Panc1 (cell line): Measurements from ENCODE around the gene SREK1IP1. TPM values are rescaled to one million over a fixed set of nuclear protein-coding genes. Genes with fewer than 3 reads are reported as not detected.
"Not testable (repeated sequence)": the region's sequence is repeated elsewhere in the genome, so short reads cannot be mapped to it uniquely, and the experiment has no call there.

Source experiments
- ATAC-seq: fragments of 200-7000 bp; cut with Tn5 transposase; 2 replicates; pipeline ENCODE4 v1.9.1; 2020; ENCODE audit warnings: mild to moderate bottlenecking, moderate library complexity
- BruUV-seq: library from RNA; stranded (reverse); fragments of 400-500 nt; replicated peaks from 2 replicates; lab custom pipeline; 2021; lab: Mats Ljungman, UMichigan
- CTCF ChIA-PET: fragments of 300-600 bp; sonication (Branson Sonifier 250); formaldehyde crosslinking; loops from one replicate; lab custom pipeline; 2022; ENCODE audit warnings: antibody characterized with exemption; lab: Charles Lee
- POLR2A ChIA-PET: fragments of 300-600 bp; sonication (Branson Sonifier 250); formaldehyde crosslinking; loops from one replicate; lab custom pipeline; 2022; ENCODE audit warnings: antibody characterized with exemption; lab: Charles Lee
- DNase-seq: peaks from one replicate; pipeline ENCODE4 v3.0.0-alpha.2; 2010; ENCODE audit warnings: low read depth, low spot score
- H3K27ac ChIP-seq: 2 replicates; pipeline ENCODE4 v1.5.1; 2011; ENCODE audit warnings: mild to moderate bottlenecking, low read length, inconsistent platforms
- H3K27me3 ChIP-seq: fragments of 200-500 bp; sonication (Bioruptor generic); 2 replicates; pipeline ENCODE4 v1.6.0; 2014; ENCODE audit warnings: low read length, inconsistent platforms; ENCODE audit not compliant: control insufficient read depth, insufficient read depth
- H3K36me3 ChIP-seq: fragments of 200-500 bp; sonication (Bioruptor generic); 2 replicates; pipeline ENCODE4 v1.5.1; 2014; ENCODE audit warnings: inconsistent platforms, mild to moderate bottlenecking, low read length, moderate library complexity; ENCODE audit not compliant: control insufficient read depth, insufficient read depth
- H3K4me1 ChIP-seq: 2 replicates; pipeline ENCODE4 v1.5.1; 2011; ENCODE audit warnings: inconsistent platforms, mild to moderate bottlenecking, low read length, moderate library complexity; ENCODE audit not compliant: control insufficient read depth, insufficient read depth
- H3K4me3 ChIP-seq, 2 experiments: 2 replicates each; pipeline ENCODE4 v1.5.1; 2011 to 2012; ENCODE audit warnings: low read depth in 2 of 2, low read length in 2 of 2, mild to moderate bottlenecking in 2 of 2, inconsistent platforms in 1 of 2, moderate library complexity in 1 of 2
- H3K9me3 ChIP-seq: fragments of 200-500 bp; sonication (Bioruptor generic); 2 replicates; pipeline ENCODE4 v1.5.1; 2014; ENCODE audit warnings: low read depth, mild to moderate bottlenecking, inconsistent platforms, low read length, moderate library complexity; ENCODE audit not compliant: control insufficient read depth, insufficient read depth
- POLR2AphosphoS5 ChIP-seq: IDR thresholded peaks from 2 replicates; pipeline ENCODE4 v1.6.1; 2012; ENCODE audit warnings: mild to moderate bottlenecking, low read depth, low read length, moderate library complexity
- SIN3A ChIP-seq: IDR thresholded peaks from 2 replicates; pipeline ENCODE4 v1.6.1; 2012; ENCODE audit warnings: low read depth, mild to moderate bottlenecking, low read length, moderate library complexity, borderline replicate concordance; ENCODE audit not compliant: insufficient read depth
- TCF7L2 ChIP-seq: IDR thresholded peaks from 2 replicates; pipeline ENCODE4 v1.6.1; 2011; ENCODE audit warnings: mild to moderate bottlenecking, low read depth, low read length, inconsistent platforms
- in situ Hi-C: cut with HindIII; loops from 2 replicates; pipeline ENCODE4 v1.10.0; 2016; ENCODE audit warnings: low sequenced_read_pairs, low pct_unique_long_range_greater_than_20kb
- intact Hi-C: fragments of 100-400 bp; cut with micrococcal nuclease; formaldehyde crosslinking; loops from one replicate; pipeline ENCODE4 v1.10.0; 2022; ENCODE audit not compliant: unreplicated experiment
- total RNA-seq: library from RNA; stranded (reverse); gene quantifications from one replicate; pipeline ENCODE4 v1.2.1, GENCODE V29; 2021; ENCODE audit not compliant: unreplicated experiment
- TF ChIP-seq, protein P1 (sequence below), 2 experiments: IDR thresholded peaks; 2 replicates each; pipeline ENCODE4 v1.6.1; 2011 to 2012; ENCODE audit warnings: low read depth in 2 of 2, control low read depth in 1 of 2, low read length in 1 of 2, mild to moderate bottlenecking in 1 of 2, moderate library complexity in 1 of 2; ENCODE audit not compliant: insufficient read depth in 1 of 2
- TF ChIP-seq, protein P2 (sequence below): fragments of 450-650 bp; IDR thresholded peaks from 2 replicates; pipeline ENCODE4 v1.5.1; 2017; ENCODE audit warnings: mild to moderate bottlenecking

Gene SREK1IP1
- total RNA-seq, 1 experiment from 2014 or later: 13.3 TPM

DNA sequence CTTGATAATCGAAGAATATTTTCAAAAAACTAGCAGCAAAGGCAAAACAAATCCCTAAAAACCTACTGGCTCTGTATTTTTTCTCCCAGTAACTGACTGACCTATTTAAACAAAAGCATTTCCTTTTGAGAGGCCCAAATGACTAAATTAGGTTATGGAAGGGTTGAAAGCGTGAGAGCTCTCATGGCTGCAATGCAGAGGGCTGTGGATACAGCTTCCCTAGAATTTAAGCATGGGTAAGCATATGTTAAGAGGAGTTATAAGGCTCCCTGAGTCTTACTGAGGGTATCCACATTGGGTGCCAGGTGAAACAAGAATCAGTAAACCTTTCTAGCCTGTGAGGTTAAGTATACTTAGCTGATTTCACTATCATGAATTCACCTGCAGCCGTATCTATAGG is 45.9 kb downstream of the SREK1IP1 start:
- DNase-seq: no peak
- Histone ChIP-seq H3K4me3 (no peak overlapping the region), H3K4me1 (no peaks in the 10 kb centered on the region), H3K9me3 (no peaks in the 10 kb centered on the region), H3K27ac (no peak overlapping the region), H3K36me3 (peaks cover 7% of the 10 kb centered on the region; the same call in 1 of the 2 replicates), H3K27me3 (no peaks in the 10 kb centered on the region)
- no TSS peak for BruUV-seq
- intact Hi-C loops: no loop called here
- ATAC-seq: no peak
- in situ Hi-C loops: no loop called here
- TF ChIP-seq SIN3A: no peak
- TF ChIP-seq, protein P1, sequence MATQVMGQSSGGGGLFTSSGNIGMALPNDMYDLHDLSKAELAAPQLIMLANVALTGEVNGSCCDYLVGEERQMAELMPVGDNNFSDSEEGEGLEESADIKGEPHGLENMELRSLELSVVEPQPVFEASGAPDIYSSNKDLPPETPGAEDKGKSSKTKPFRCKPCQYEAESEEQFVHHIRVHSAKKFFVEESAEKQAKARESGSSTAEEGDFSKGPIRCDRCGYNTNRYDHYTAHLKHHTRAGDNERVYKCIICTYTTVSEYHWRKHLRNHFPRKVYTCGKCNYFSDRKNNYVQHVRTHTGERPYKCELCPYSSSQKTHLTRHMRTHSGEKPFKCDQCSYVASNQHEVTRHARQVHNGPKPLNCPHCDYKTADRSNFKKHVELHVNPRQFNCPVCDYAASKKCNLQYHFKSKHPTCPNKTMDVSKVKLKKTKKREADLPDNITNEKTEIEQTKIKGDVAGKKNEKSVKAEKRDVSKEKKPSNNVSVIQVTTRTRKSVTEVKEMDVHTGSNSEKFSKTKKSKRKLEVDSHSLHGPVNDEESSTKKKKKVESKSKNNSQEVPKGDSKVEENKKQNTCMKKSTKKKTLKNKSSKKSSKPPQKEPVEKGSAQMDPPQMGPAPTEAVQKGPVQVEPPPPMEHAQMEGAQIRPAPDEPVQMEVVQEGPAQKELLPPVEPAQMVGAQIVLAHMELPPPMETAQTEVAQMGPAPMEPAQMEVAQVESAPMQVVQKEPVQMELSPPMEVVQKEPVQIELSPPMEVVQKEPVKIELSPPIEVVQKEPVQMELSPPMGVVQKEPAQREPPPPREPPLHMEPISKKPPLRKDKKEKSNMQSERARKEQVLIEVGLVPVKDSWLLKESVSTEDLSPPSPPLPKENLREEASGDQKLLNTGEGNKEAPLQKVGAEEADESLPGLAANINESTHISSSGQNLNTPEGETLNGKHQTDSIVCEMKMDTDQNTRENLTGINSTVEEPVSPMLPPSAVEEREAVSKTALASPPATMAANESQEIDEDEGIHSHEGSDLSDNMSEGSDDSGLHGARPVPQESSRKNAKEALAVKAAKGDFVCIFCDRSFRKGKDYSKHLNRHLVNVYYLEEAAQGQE (IDR thresholded peaks at IDR 0.05; ENCODE audit: insufficient read depth in 1 of 2, low read depth in 2 of 2, low read length in 1 of 2): no peak
- TF ChIP-seq, protein P2, sequence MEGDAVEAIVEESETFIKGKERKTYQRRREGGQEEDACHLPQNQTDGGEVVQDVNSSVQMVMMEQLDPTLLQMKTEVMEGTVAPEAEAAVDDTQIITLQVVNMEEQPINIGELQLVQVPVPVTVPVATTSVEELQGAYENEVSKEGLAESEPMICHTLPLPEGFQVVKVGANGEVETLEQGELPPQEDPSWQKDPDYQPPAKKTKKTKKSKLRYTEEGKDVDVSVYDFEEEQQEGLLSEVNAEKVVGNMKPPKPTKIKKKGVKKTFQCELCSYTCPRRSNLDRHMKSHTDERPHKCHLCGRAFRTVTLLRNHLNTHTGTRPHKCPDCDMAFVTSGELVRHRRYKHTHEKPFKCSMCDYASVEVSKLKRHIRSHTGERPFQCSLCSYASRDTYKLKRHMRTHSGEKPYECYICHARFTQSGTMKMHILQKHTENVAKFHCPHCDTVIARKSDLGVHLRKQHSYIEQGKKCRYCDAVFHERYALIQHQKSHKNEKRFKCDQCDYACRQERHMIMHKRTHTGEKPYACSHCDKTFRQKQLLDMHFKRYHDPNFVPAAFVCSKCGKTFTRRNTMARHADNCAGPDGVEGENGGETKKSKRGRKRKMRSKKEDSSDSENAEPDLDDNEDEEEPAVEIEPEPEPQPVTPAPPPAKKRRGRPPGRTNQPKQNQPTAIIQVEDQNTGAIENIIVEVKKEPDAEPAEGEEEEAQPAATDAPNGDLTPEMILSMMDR: no peak
- ChIA-PET CTCF (no interaction called here), POLR2A (no interaction called here)

DNA sequence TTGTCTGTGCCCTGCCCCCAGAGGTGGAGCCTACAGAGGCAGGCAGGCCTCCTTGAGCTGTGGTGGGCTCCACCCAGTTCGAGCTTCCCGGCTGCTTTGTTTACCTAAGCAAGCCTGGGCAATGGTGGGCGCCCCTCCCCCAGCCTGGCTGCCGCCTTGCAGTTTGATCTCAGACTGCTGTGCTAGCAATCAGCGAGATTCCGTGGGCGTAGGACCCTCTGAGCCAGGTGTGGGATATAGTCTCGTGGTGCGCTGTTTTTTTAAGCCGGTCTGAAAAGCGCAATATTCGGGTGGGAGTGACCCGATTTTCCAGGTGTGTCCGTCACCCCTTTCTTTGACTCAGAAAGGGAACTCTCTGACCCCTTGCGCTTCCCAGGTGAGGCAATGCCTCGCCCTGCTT is 54.0 kb downstream of the SREK1IP1 start:
- in situ Hi-C loops, CTCF ChIA-PET, H3K36me3 ChIP-seq, H3K27ac ChIP-seq, DNase-seq, H3K4me1 ChIP-seq, POLR2A ChIA-PET, H3K27me3 ChIP-seq, ATAC-seq, H3K9me3 ChIP-seq, intact Hi-C loops, H3K4me3 ChIP-seq, BruUV-seq: not testable (repeated sequence)

DNA sequence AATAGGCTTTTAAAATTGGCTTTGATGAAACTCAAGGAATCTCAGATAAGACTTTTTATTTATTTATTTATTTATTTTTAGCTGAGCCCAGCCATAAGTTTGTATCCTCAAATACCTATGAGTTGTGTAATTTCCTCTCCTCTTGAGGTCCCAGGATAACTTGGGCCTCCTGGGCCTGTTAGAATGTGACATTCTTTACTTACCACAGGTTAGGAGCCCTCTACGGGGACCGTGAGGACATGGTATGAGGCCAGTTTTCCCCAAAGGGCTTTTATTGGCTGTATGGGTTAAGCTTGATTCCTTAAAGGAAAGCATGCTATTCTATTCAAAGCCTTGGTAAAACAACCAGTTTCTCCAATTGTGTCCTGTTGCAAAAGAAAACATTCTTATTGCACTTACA is 61.3 kb downstream of the SREK1IP1 start:
- Histone ChIP-seq H3K36me3 (no peaks in the 10 kb centered on the region), H3K27ac (no peak overlapping the region), H3K4me1 (no peaks in the 10 kb centered on the region), H3K4me3 (no peak overlapping the region), H3K27me3 (peaks cover 11% of the 10 kb centered on the region), H3K9me3 (no peaks in the 10 kb centered on the region)
- no peak for TF ChIP-seq POLR2AphosphoS5
- TF ChIP-seq, protein P2: no peak
- TF ChIP-seq, protein P1 (IDR thresholded peaks at IDR 0.05; ENCODE audit: insufficient read depth in 1 of 2, low read depth in 2 of 2, low read length in 1 of 2): no peak
- TF ChIP-seq SIN3A: no peak
- no peak for TF ChIP-seq TCF7L2
- ATAC-seq (no peak), DNase-seq (no peak)
- BruUV-seq: no TSS peak
- in situ Hi-C loops (no loop called here), intact Hi-C loops (no loop called here)
- ChIA-PET POLR2A (no interaction called here), CTCF (no interaction called here)

DNA sequence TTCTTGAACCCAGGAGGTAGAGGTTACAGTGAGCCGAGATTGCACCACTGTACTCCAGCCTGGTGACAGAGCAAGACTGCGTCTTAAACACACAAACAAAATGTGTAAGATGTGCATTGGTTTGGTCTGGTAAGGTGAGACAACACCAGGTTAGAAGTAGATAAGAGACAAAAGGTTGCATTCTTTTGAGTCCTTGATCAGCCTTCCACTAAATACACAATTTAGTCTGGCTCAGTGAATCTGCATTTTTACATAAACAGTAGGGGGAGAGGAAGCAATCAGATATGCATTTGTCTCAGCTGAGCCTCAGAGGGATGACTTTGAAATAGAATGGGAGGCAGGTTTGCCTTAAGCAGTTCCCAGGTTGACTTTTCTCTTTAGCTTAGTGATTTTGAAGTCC is 62.4 kb downstream of the SREK1IP1 start:
- ATAC-seq, H3K27ac ChIP-seq, DNase-seq, H3K4me1 ChIP-seq, POLR2A ChIA-PET, H3K36me3 ChIP-seq, BruUV-seq, H3K9me3 ChIP-seq, H3K4me3 ChIP-seq, in situ Hi-C loops, intact Hi-C loops, CTCF ChIA-PET: not testable (repeated sequence)
- H3K27me3 ChIP-seq: peaks cover 11% of the 10 kb centered on the region
